ENCODE results near the gene RCAN1.
A peak's percentile ranks its signal among the peaks of the same experiment; 100 is the strongest.

Gene RCAN1

GRCh38 chr21:34611528-34611927 lies 3.4 kb downstream of the RCAN1 start:
- TF ChIP-seq CTCF (conservative IDR thresholded peaks at IDR 0.05): no peak
- H3K27ac ChIP-seq: no peak overlapping the region

GRCh38 chr21:34609933-34610549 lies 4.9 kb downstream of the RCAN1 start:
- H3K27ac ChIP-seq: no peak overlapping the region
- TF ChIP-seq CTCF (conservative IDR thresholded peaks at IDR 0.05): no peak

GRCh38 chr21:34609244-34609932 lies 5.5 kb downstream of the RCAN1 start:
- TF ChIP-seq CTCF (conservative IDR thresholded peaks at IDR 0.05): no peak
- no peak overlapping the region for H3K27ac ChIP-seq

GRCh38 chr21:34607376-34607775 lies 7.5 kb downstream of the RCAN1 start:
- peak overlapping the region; percentile 71 for H3K27ac ChIP-seq

- H3K27ac ChIP-seq: peak overlapping the region; percentile 71
- TF ChIP-seq CTCF (conservative IDR thresholded peaks at IDR 0.05): no peak
Observed at GRCh38 chr21:34606621-34607020, 8.3 kb downstream of the RCAN1 start.

GRCh38 chr21:34606051-34606450 lies 8.9 kb downstream of the RCAN1 start:
- peak overlapping the region; percentile 71 for H3K27ac ChIP-seq
- no peak for TF ChIP-seq CTCF (conservative IDR thresholded peaks at IDR 0.05)

- peak overlapping the region; percentile 71 for H3K27ac ChIP-seq
Observed at GRCh38 chr21:34604956-34605355, 10.0 kb downstream of the RCAN1 start.

GRCh38 chr21:34604556-34604955 lies 10.4 kb downstream of the RCAN1 start:
- TF ChIP-seq CTCF (conservative IDR thresholded peaks at IDR 0.05): no peak
- H3K27ac ChIP-seq: peak overlapping the region; percentile 71; the same call in 1 of the 2 replicates

Measured in VCaP (cell line).